DMS53 treated with DMSO at 0.1 percent for 48 hours (cell line): ENCODE data around the gene PLIN1.
A peak's percentile ranks its signal among the peaks of the same experiment; 100 is the strongest.
"Not testable (repeated sequence)": the region's sequence is repeated elsewhere in the genome, so short reads cannot be mapped to it uniquely, and the experiment has no call there.

Experiments used
- DNase-seq: peaks from one replicate; lab custom pipeline; 2025; ENCODE audit not compliant: unreplicated experiment; lab: John Stamatoyannopoulos, UW

PLIN1 gene, protein sequence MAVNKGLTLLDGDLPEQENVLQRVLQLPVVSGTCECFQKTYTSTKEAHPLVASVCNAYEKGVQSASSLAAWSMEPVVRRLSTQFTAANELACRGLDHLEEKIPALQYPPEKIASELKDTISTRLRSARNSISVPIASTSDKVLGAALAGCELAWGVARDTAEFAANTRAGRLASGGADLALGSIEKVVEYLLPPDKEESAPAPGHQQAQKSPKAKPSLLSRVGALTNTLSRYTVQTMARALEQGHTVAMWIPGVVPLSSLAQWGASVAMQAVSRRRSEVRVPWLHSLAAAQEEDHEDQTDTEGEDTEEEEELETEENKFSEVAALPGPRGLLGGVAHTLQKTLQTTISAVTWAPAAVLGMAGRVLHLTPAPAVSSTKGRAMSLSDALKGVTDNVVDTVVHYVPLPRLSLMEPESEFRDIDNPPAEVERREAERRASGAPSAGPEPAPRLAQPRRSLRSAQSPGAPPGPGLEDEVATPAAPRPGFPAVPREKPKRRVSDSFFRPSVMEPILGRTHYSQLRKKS

DNA sequence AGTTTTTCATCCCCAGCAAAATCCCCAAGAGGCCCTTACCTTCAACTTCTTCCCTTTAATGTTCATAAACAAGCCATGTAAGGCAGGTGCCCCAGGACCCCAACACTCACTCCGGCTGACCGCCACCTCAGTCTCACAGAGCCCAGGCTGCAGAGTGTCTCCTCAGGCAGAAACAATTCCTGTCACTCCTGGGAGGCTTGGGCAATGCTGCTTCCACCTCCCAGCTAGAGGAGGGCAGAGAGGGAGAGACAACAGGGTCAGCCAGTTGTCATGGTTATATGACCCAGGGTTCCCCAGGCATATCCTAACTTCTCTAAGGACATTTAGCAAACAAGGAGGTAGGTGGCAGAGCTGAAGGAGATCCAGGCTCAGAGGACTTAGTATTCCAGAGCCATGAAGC lies at the start of gene PLIN1:
PLIN1 (minus strand) TSS at position 156 of the 400 bp plus-strand sequence. CDS start 1,878 bp downstream, outside the sequence.
- no peak for DNase-seq

DNA sequence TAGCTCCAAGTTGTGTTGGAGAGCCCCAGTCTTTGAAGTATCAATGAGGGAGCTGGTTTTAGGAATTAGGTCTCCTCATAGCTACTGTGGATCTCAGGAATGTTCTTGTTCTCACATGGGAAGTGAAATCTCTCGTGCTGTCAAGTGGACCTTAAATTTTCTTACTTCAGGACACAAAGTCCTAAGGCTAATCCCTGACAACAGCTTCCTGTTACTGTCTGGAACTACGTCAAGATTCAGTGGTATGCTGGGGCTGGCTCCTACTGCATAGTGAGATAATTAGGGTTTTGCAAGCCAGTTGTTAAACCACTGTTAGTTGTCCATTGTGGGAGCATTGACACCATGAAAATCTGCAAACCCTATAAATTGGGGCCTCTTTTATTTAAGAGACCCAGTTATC lies 49.1 kb upstream of the PLIN1 start:
- no peak for DNase-seq

DNA sequence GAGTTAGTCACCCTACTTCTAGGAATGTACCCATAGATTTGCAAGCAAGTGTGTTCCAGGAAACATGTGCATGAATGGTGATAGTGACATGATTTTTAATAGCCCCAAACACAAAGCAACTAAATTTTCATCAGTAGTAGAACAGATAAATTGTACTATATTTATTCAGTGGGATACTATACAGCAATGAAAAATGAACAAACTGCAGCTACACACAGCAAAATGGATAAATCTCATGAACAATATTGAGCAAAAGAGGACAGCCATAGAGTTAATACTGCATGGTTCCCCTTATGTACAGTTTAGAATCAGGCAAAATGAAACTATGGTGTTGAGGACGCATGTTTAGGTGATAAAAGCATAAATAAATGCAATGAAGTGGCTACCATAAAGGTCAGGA lies 45.9 kb upstream of the PLIN1 start:
- DNase-seq = no peak

- DNase-seq = no peak
These were observed 45.5 kb upstream of the PLIN1 start for GRCh38 chr15:89724621-89725020.

- no peak for DNase-seq
These were observed 43.9 kb upstream of the PLIN1 start for GRCh38 chr15:89723031-89723430.

- no peak for DNase-seq
These were observed 35.6 kb upstream of the PLIN1 start for GRCh38 chr15:89714775-89715174.

- DNase-seq = no peak
These were observed 28.4 kb upstream of the PLIN1 start for GRCh38 chr15:89707577-89707976.

- DNase-seq = no peak
These were observed 25.2 kb upstream of the PLIN1 start for GRCh38 chr15:89704411-89704810.

DNA sequence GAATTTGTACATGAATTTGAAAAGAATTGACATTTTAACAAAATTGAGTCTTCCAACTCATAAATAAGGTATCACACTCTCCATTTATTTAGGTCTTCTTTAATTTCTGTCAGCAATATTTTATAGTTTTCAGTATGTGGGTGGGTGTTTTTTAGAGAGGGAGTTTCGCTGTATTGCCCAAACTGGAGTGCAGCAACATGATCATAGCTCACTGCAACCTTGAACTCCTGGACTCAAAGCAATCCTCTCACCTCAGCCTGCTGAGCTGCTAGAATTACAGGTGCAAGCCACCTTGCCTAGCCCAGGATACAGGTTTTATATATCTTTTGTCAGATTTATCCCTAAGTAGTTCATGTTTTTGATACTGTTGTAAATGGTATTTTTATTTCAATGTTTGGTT lies 16.0 kb upstream of the PLIN1 start:
- no peak for DNase-seq

GRCh38 chr15:89693696-89694095 lies 14.5 kb upstream of the PLIN1 start:
- DNase-seq = no peak

DNA sequence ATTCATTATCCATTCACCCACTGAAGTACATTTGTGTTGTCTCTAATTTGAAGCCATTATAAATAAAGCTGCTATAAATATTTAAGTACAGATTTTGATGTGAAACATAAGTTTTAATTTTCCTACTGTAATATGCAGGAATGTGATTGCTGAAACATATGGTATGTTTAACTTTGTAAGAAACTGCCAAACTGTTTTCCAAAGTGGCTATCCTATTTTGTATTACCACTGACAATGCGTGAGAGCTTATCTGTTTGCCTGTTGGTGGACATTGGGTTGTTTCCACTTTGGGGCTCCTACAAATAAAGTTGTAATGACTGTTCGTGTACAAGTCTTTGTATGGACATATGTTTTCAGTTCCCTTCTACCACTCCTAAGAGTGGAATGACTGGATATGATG lies 13.9 kb upstream of the PLIN1 start:
- DNase-seq = no peak

DNA sequence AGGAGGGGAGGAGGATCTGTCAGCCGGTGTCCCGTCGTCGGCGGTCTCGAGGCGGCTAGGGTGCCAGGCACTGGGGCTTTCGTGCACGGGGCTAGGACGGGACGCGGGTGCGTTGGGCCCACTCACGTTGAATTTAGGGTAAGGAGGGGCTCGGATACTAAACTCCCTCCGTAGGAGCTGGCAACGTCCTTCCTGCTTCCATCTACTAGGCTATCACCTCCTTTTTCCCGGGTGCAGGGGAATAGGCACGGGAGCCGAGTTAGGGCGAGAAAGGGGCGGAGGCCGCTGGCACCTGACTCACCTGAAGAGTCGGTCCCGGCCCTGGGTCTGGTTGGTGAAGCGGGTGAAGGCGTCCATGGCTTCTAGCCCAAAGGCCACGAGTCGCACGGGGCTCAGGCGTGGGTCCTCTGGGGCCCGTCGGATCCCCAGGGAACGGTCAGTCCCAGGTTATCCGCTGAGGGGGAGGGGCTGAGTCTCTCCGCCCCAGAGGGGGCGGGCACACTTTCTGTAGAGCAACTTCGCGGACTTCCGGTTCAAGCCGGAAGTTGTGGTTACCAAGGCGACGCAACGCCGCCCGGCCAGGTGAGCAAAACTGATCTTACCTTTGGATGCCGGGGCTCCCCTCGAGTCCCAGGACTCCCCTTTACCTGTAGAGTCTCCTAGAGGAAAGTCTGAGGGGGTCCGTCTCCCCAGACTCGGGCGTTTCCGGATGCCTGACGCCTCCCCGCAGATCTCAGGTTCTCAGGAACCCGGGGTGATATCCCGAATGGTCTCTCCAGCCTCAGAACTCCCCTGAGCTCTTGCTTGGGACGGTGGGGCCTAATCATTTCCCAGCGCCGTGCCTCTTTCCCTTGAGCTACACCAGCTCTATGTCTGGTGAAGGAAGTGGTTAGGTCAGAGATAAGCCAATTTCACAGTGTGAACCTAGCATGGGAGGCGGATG lies 11.4 kb upstream of the PLIN1 start, which contains the start of the genes PEX11A and WDR93:
PEX11A (minus strand) TSS at position 479 of the 943 bp plus-strand sequence; CDS start at position 357, 122 bp downstream.
WDR93 (plus strand) TSS at position 536 of the 943 bp plus-strand sequence. CDS start 10,936 bp downstream, outside the sequence.
- peak; percentile 62 for DNase-seq

DNA sequence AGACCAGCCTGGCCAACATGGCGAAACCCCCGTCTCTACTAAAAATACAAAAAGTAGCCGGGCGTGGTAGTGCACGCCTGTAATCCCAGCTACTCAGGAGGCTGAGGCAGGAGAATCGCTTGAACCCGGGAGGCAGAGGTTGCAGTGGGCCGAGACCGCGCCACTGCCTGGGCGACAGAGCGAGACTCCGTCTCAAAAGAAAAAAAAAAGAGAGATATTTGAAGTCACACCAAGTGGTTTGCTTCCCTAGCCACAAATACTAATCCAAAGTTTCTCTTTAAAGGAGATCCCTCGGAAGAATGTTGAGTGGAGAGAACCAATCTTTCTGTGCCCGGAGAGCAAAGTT lies 10.7 kb upstream of the PLIN1 start:
- DNase-seq = not testable (repeated sequence)

- DNase-seq = no peak
These were observed 7.4 kb upstream of the PLIN1 start for GRCh38 chr15:89686522-89686921.

GRCh38 chr15:89685995-89686394 lies 6.8 kb upstream of the PLIN1 start:
- DNase-seq = no peak

GRCh38 chr15:89681146-89681545 lies 2.0 kb upstream of the PLIN1 start:
- DNase-seq = no peak

- DNase-seq = no peak
These were observed 1.2 kb upstream of the PLIN1 start for GRCh38 chr15:89680282-89680873.

- DNase-seq = no peak
These were observed 1.8 kb downstream of the PLIN1 start for GRCh38 chr15:89677381-89677780.

GRCh38 chr15:89675606-89676005 lies 3.6 kb downstream of the PLIN1 start:
- DNase-seq = no peak

DNA sequence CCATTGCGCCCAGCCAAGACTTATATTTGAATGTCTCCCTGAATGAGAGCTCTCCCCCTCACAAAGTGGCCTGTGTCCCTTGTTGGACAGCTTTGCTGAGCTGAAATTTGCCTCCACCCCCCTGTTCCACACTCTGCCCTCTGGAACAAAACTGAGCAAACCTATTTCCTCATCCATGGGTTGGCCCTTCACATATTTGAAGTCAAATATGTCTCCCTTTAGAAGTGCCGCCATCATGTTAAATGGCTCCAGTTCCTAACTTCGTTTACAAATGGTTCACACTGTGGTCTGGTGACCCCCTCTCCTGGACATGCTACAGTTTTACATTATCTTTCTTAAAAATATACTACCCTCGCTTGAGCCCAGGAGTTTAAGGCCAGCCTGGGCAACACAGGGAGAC lies 4.6 kb downstream of the PLIN1 start:
- DNase-seq = no peak

GRCh38 chr15:89673165-89673512 lies 6.0 kb downstream of the PLIN1 start:
- no peak for DNase-seq
